Lower lobe of right lung (tissue), 2 donors: ENCODE data around the gene HMCN2. TPM values are rescaled to one million over a fixed set of nuclear protein-coding genes. Genes with fewer than 3 reads are reported as not detected.

ENCODE experiments used
- ATAC-seq, 2 donors: fragments of 200-7000 bp; cut with Tn5 transposase; one replicate each; pipeline ENCODE4 v1.9.1; 2020 to 2022; ENCODE audit warnings: mild to moderate bottlenecking in 2 of 2, moderate library complexity in 2 of 2
- DNase-seq: peaks from one replicate; pipeline ENCODE4 v3.0.0-alpha.2; 2020
- H3K27ac ChIP-seq: fragments of 200-600 bp; one replicate; pipeline ENCODE4 v1.8.0; 2022
- H3K27me3 ChIP-seq: fragments of 200-600 bp; one replicate; pipeline ENCODE4 v1.8.0; 2022; ENCODE audit warnings: low read depth
- H3K36me3 ChIP-seq: fragments of 200-600 bp; one replicate; pipeline ENCODE4 v1.8.0; 2022; ENCODE audit warnings: mild to moderate bottlenecking
- H3K4me1 ChIP-seq: fragments of 200-600 bp; one replicate; pipeline ENCODE4 v1.8.0; 2022
- H3K4me3 ChIP-seq: fragments of 200-600 bp; one replicate; pipeline ENCODE4 v1.8.0; 2022; ENCODE audit warnings: mild to moderate bottlenecking
- H3K9me3 ChIP-seq: fragments of 200-600 bp; one replicate; pipeline ENCODE4 v1.8.0; 2022
- CTCF ChIP-seq: fragments of 200-600 bp; IDR thresholded peaks from one replicate; pipeline ENCODE4 v1.8.0; 2022; ENCODE audit warnings: antibody characterized with exemption, mild to moderate bottlenecking
- intact Hi-C: fragments of 100-400 bp; cut with DNase I; formaldehyde crosslinking; loops from one replicate; pipeline ENCODE4 v1.11.0; 2022
- total RNA-seq: library from RNA; stranded (reverse); fragmentation: NEBNext Ultra II Directional; extraction: Animal tissue kit (Norgen Biotek cat#: 25700); gene quantifications from one replicate; pipeline ENCODE4 v1.2.1, GENCODE V29; 2021
- donor health status: DM: no; HTN: yes; CAD: no; lungs with severe emphysema.

The HMCN2 gene
- total RNA-seq, 1 donor from 2014 or later, result 4.7 TPM

GRCh38 chr9:130321539-130321938, 56.0 kb downstream of the HMCN2 start:
- Histone ChIP-seq H3K27me3 (peaks cover 46% of the 10 kb centered on the region), H3K36me3 (no peaks in the 10 kb centered on the region), H3K4me1 (peaks cover 4% of the 10 kb centered on the region), H3K4me3 (no peak overlapping the region), H3K9me3 (no peaks in the 10 kb centered on the region), H3K27ac (no peak overlapping the region)
- TF ChIP-seq CTCF, result no peak
- DNase-seq, result no peak
- no peak for ATAC-seq
- intact Hi-C loops, result no loop called here

GRCh38 chr9:130323051-130323745, 57.6 kb downstream of the HMCN2 start:
- intact Hi-C loops, result no loop called here
- peaks cover 8% of the 10 kb centered on the region for H3K4me1 ChIP-seq
- H3K9me3 ChIP-seq, result no peaks in the 10 kb centered on the region
- no peak for ATAC-seq
- no peaks in the 10 kb centered on the region for H3K36me3 ChIP-seq
- no peak overlapping the region for H3K27ac ChIP-seq
- TF ChIP-seq CTCF, result no peak
- H3K4me3 ChIP-seq, result no peak overlapping the region
- peaks cover 62% of the 10 kb centered on the region for H3K27me3 ChIP-seq
- DNase-seq, result no peak

- ATAC-seq (no peak), DNase-seq (no peak)
- no peak for TF ChIP-seq CTCF
- Histone ChIP-seq H3K4me1 (peaks cover 13% of the 10 kb centered on the region), H3K36me3 (no peaks in the 10 kb centered on the region), H3K4me3 (no peak overlapping the region), H3K9me3 (no peaks in the 10 kb centered on the region), H3K27ac (no peak overlapping the region), H3K27me3 (peaks cover 59% of the 10 kb centered on the region)
- intact Hi-C loops, result no loop called here
These were observed 60.4 kb downstream of the HMCN2 start for GRCh38 chr9:130325921-130326320.

GRCh38 chr9:130327070-130327780, 61.7 kb downstream of the HMCN2 start:
- Histone ChIP-seq H3K27me3 (peaks cover 50% of the 10 kb centered on the region), H3K27ac (no peak overlapping the region), H3K4me1 (peaks cover 13% of the 10 kb centered on the region), H3K36me3 (no peaks in the 10 kb centered on the region), H3K4me3 (no peak overlapping the region), H3K9me3 (no peaks in the 10 kb centered on the region)
- TF ChIP-seq CTCF, result no peak
- ATAC-seq (no peak), DNase-seq (no peak)
- intact Hi-C loops, result no loop called here

- H3K36me3 ChIP-seq, result no peaks in the 10 kb centered on the region
- ATAC-seq (peak; percentile 12 to 16), DNase-seq (no peak)
- TF ChIP-seq CTCF, result no peak
- H3K9me3 ChIP-seq, result no peaks in the 10 kb centered on the region
- intact Hi-C loops, result no loop called here
- H3K27me3 ChIP-seq, result peaks cover 49% of the 10 kb centered on the region
- no peak overlapping the region for H3K4me3 ChIP-seq
- H3K4me1 ChIP-seq, result peaks cover 13% of the 10 kb centered on the region
- H3K27ac ChIP-seq, result no peak overlapping the region
These were observed 62.3 kb downstream of the HMCN2 start for GRCh38 chr9:130327781-130328348.
